Activated CD4-positive, alpha-beta T cell treated with anti-CD3 and anti-CD28 coated beads for 36 hours (primary cell): ENCODE data around the gene PCAT7. TPM values are rescaled to one million over a fixed set of nuclear protein-coding genes. Genes with fewer than 3 reads are reported as not detected.
A peak's percentile ranks its signal among the peaks of the same experiment; 100 is the strongest.
"Not testable (repeated sequence)": the region's sequence is repeated elsewhere in the genome, so short reads cannot be mapped to it uniquely, and the experiment has no call there.

ENCODE experiments used
- ATAC-seq: fragments of 200-7000 bp; cut with Tn5 transposase; one replicate; pipeline ENCODE4 v1.10.0; 2021; ENCODE audit warnings: mild to moderate bottlenecking, moderate library complexity
- CTCF ChIA-PET: fragments of 350-600 bp; sonication (Branson Sonifier 250); formaldehyde crosslinking; loops from one replicate; lab custom pipeline; 2021; ENCODE audit warnings: antibody characterized with exemption; lab: Charles Lee
- POLR2A ChIA-PET: fragments of 350-600 bp; sonication (Branson Sonifier 250); formaldehyde crosslinking; loops from one replicate; lab custom pipeline; 2021; ENCODE audit warnings: antibody characterized with exemption, inconsistent platforms; lab: Charles Lee
- DNase-seq: peaks from one replicate; pipeline ENCODE4 v3.0.0-alpha.2; 2020
- H3K27ac Mint-ChIP-seq: one replicate; pipeline ENCODE4 v1.8.0; 2021; ENCODE audit warnings: mixed read lengths
- H3K27me3 Mint-ChIP-seq: one replicate; pipeline ENCODE4 v1.8.0; 2021; ENCODE audit warnings: mixed read lengths
- H3K36me3 Mint-ChIP-seq: one replicate; pipeline ENCODE4 v1.8.0; 2021; ENCODE audit warnings: low read depth, mixed read lengths
- H3K4me1 Mint-ChIP-seq: one replicate; pipeline ENCODE4 v1.8.0; 2021; ENCODE audit warnings: mixed read lengths
- H3K4me3 Mint-ChIP-seq: one replicate; pipeline ENCODE4 v1.8.0; 2021; ENCODE audit warnings: mild to moderate bottlenecking, moderate library complexity, mixed read lengths
- H3K9me3 Mint-ChIP-seq: one replicate; pipeline ENCODE4 v1.8.0; 2021; ENCODE audit warnings: low read depth, mixed read lengths
- intact Hi-C, 2 experiments: fragments of 100-400 bp; cut with DNase I in 1 of 2; cut with micrococcal nuclease in 1 of 2; formaldehyde crosslinking; loops; one replicate each; pipeline versions ENCODE4 v1.14.2 to v1.15.1; 2022 to 2024; cut with DNase I, micrococcal nuclease
- total RNA-seq, 2 experiments: library from RNA; stranded (reverse); gene quantifications; one replicate each; pipeline ENCODE4 v1.2.3, GENCODE V29; 2021

The PCAT7 gene
- total RNA-seq, 2 experiments from 2014 or later: not detected

GRCh38 chr9:94588681-94589080, 33.8 kb downstream of the PCAT7 start:
- intact Hi-C loops: no loop called here
- H3K36me3 Mint-ChIP-seq: no peaks in the 10 kb centered on the region
- no peak overlapping the region for H3K27ac Mint-ChIP-seq

GRCh38 chr9:94591046-94591545, 36.2 kb downstream of the PCAT7 start:
- ATAC-seq, POLR2A ChIA-PET, DNase-seq, H3K9me3 Mint-ChIP-seq, CTCF ChIA-PET, intact Hi-C loops, H3K4me3 Mint-ChIP-seq, H3K27ac Mint-ChIP-seq, H3K36me3 Mint-ChIP-seq: not testable (repeated sequence)
- Mint-ChIP-seq H3K27me3 (peaks cover 20% of the 10 kb centered on the region), H3K4me1 (peaks cover 11% of the 10 kb centered on the region)

More at GRCh38 chr9:94588681-94589080, 33.8 kb downstream of the PCAT7 start:
- ChIA-PET CTCF (interaction anchor here (0.7 kb wide), 1 partner anchor 764 kb away, joined by 7 read pairs; no protein-coding TSS in a partner anchor), POLR2A (no interaction called here)
- H3K4me3 Mint-ChIP-seq: no peak overlapping the region
- no peaks in the 10 kb centered on the region for H3K9me3 Mint-ChIP-seq
- ATAC-seq (no peak), DNase-seq (no peak)
- H3K27me3 Mint-ChIP-seq: peaks cover 16% of the 10 kb centered on the region
- peaks cover 25% of the 10 kb centered on the region for H3K4me1 Mint-ChIP-seq

- Mint-ChIP-seq H3K4me3 (no peak overlapping the region), H3K27me3 (peaks cover 20% of the 10 kb centered on the region), H3K4me1 (peaks cover 4% of the 10 kb centered on the region), H3K27ac (no peak overlapping the region), H3K36me3 (no peaks in the 10 kb centered on the region), H3K9me3 (no peaks in the 10 kb centered on the region)
- intact Hi-C loops: no loop called here
- ATAC-seq (no peak), DNase-seq (no peak)
- ChIA-PET POLR2A (no interaction called here), CTCF (no interaction called here)
Observed at GRCh38 chr9:94591876-94592275, 37.0 kb downstream of the PCAT7 start.

- CTCF ChIA-PET, H3K27ac Mint-ChIP-seq, ATAC-seq, H3K4me1 Mint-ChIP-seq, POLR2A ChIA-PET, H3K36me3 Mint-ChIP-seq, H3K4me3 Mint-ChIP-seq, H3K9me3 Mint-ChIP-seq, DNase-seq, intact Hi-C loops: not testable (repeated sequence)
- peaks cover 14% of the 10 kb centered on the region for H3K27me3 Mint-ChIP-seq
Observed at GRCh38 chr9:94592683-94593082, 37.8 kb downstream of the PCAT7 start.

- peaks cover 14% of the 10 kb centered on the region for H3K27me3 Mint-ChIP-seq
- no peak for DNase-seq
- H3K4me3 Mint-ChIP-seq: no peak within 1 kb of the TSS
- no peak for ATAC-seq
- ChIA-PET CTCF (no interaction called here), POLR2A (no interaction called here)
- no peaks in the 10 kb centered on the region for H3K4me1 Mint-ChIP-seq
- no peaks in the 10 kb centered on the region for H3K36me3 Mint-ChIP-seq
- intact Hi-C loops: no loop called here
- no peak within 1 kb of the TSS for H3K27ac Mint-ChIP-seq
- no peaks in the 10 kb centered on the region for H3K9me3 Mint-ChIP-seq
Observed at GRCh38 chr9:94593459-94594345, 38.8 kb downstream of the PCAT7 start, which contains the start of gene FBP2. Gene FBP2 (minus strand): TSS chr9:94593824. CDS start chr9:94593726, 98 bp downstream.

GRCh38 chr9:94599102-94599501, 44.2 kb downstream of the PCAT7 start:
- DNase-seq: no peak
- no peak for ATAC-seq
- Mint-ChIP-seq H3K9me3 (no peaks in the 10 kb centered on the region), H3K36me3 (no peaks in the 10 kb centered on the region), H3K27me3 (peaks cover 4% of the 10 kb centered on the region), H3K27ac (no peak overlapping the region), H3K4me1 (peaks cover 6% of the 10 kb centered on the region), H3K4me3 (no peak overlapping the region)
- ChIA-PET CTCF (no interaction called here), POLR2A (no interaction called here)
- intact Hi-C loops: no loop called here

GRCh38 chr9:94600258-94600657, 45.4 kb downstream of the PCAT7 start:
- Mint-ChIP-seq H3K4me1 (peaks cover 6% of the 10 kb centered on the region), H3K4me3 (no peak overlapping the region), H3K9me3 (no peaks in the 10 kb centered on the region), H3K36me3 (no peaks in the 10 kb centered on the region), H3K27ac (no peak overlapping the region), H3K27me3 (peaks cover under 1% of the 10 kb centered on the region)
- intact Hi-C loops: no loop called here
- ATAC-seq (no peak), DNase-seq (no peak)
- ChIA-PET POLR2A (no interaction called here), CTCF (interaction anchor here (0.6 kb wide), 1 partner anchor 14 kb away, joined by 3 read pairs; no protein-coding TSS in a partner anchor)

GRCh38 chr9:94600715-94601114, 45.8 kb downstream of the PCAT7 start:
- ChIA-PET POLR2A (no interaction called here), CTCF (interaction anchor here (0.6 kb wide), 1 partner anchor 14 kb away, joined by 3 read pairs; no protein-coding TSS in a partner anchor)
- intact Hi-C loops: no loop called here
- Mint-ChIP-seq H3K27me3 (no peaks in the 10 kb centered on the region), H3K9me3 (no peaks in the 10 kb centered on the region), H3K27ac (no peak overlapping the region), H3K4me1 (peaks cover 6% of the 10 kb centered on the region), H3K4me3 (no peak overlapping the region), H3K36me3 (no peaks in the 10 kb centered on the region)
- ATAC-seq: no peak
- no peak for DNase-seq

- peaks cover 6% of the 10 kb centered on the region for H3K4me1 Mint-ChIP-seq
- intact Hi-C loops: loop anchor here (1.0 kb wide), 1 partner anchor 48 kb away; no protein-coding TSS in a partner anchor
- POLR2A ChIA-PET: no interaction called here
- H3K4me3 Mint-ChIP-seq: no peak overlapping the region
- no peaks in the 10 kb centered on the region for H3K9me3 Mint-ChIP-seq
- H3K27ac Mint-ChIP-seq: no peak overlapping the region
- CTCF ChIA-PET: interaction anchor here (1.1 kb wide), 1 partner anchor 9 kb away, joined by 5 read pairs; no protein-coding TSS in a partner anchor
- peaks cover 1% of the 10 kb centered on the region for H3K36me3 Mint-ChIP-seq
- DNase-seq: no peak
- H3K27me3 Mint-ChIP-seq: peaks cover 7% of the 10 kb centered on the region
- no peak for ATAC-seq
Observed at GRCh38 chr9:94602666-94603065, 47.8 kb downstream of the PCAT7 start.

- ChIA-PET CTCF (interaction anchor here (0.6 to 1.1 kb wide), 2 partner anchors 8 to 78 kb away, joined by 3 to 5 read pairs; no protein-coding TSS in a partner anchor), POLR2A (no interaction called here)
- no peak overlapping the region for H3K27ac Mint-ChIP-seq
- H3K9me3 Mint-ChIP-seq: no peaks in the 10 kb centered on the region
- no peak overlapping the region for H3K4me3 Mint-ChIP-seq
- peak; percentile 87 for DNase-seq
- H3K27me3 Mint-ChIP-seq: peaks cover 7% of the 10 kb centered on the region
- peaks cover 1% of the 10 kb centered on the region for H3K36me3 Mint-ChIP-seq
- peaks cover 6% of the 10 kb centered on the region for H3K4me1 Mint-ChIP-seq
- peak; percentile 96 for ATAC-seq
- intact Hi-C loops: loop anchor here (1.0 kb wide), 1 partner anchor 49 kb away; no protein-coding TSS in a partner anchor
Observed at GRCh38 chr9:94603259-94604160, 48.6 kb downstream of the PCAT7 start.
